GM12865 (cell line): Measurements from ENCODE around the gene TYW5.

Experiments
- DNase-seq: peaks from one replicate; pipeline ENCODE4 v3.0.0; 2010; ENCODE audit warnings: low read depth
- H3K4me3 ChIP-seq: 2 replicates; pipeline ENCODE4 v1.5.1; 2011; ENCODE audit warnings: mild to moderate bottlenecking, low read depth, low read length, control low read depth
- TF ChIP-seq, protein P1 (sequence below): IDR thresholded peaks from 2 replicates; pipeline ENCODE4 v1.5.1; 2011; ENCODE audit warnings: low read length, control low read depth, low read depth, inconsistent platforms; ENCODE audit not compliant: insufficient read depth; ENCODE audit errors: missing control alignments

Gene TYW5

DNA sequence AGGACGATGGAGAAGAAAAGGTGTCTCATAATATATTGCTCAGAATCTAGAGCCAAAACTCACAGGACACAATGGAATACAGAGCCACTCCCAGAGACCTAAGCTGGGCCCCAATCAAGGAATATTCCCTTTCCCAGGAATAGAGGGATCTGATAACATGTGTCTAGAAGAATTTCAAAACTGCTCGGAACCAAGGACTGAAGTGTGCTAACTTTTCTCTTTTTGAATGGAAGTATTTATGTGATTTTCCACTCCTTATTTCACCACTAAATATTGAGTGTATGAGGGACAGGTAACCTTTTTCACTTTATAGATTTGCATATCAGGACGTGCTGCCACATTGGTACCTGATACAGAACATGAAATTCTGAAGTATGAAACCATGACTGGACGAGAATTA lies 53.3 kb downstream of the TYW5 start:
- TF ChIP-seq, protein P1, sequence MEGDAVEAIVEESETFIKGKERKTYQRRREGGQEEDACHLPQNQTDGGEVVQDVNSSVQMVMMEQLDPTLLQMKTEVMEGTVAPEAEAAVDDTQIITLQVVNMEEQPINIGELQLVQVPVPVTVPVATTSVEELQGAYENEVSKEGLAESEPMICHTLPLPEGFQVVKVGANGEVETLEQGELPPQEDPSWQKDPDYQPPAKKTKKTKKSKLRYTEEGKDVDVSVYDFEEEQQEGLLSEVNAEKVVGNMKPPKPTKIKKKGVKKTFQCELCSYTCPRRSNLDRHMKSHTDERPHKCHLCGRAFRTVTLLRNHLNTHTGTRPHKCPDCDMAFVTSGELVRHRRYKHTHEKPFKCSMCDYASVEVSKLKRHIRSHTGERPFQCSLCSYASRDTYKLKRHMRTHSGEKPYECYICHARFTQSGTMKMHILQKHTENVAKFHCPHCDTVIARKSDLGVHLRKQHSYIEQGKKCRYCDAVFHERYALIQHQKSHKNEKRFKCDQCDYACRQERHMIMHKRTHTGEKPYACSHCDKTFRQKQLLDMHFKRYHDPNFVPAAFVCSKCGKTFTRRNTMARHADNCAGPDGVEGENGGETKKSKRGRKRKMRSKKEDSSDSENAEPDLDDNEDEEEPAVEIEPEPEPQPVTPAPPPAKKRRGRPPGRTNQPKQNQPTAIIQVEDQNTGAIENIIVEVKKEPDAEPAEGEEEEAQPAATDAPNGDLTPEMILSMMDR, result no peak
- DNase-seq, result no peak
- H3K4me3 ChIP-seq, result no peak overlapping the region

DNA sequence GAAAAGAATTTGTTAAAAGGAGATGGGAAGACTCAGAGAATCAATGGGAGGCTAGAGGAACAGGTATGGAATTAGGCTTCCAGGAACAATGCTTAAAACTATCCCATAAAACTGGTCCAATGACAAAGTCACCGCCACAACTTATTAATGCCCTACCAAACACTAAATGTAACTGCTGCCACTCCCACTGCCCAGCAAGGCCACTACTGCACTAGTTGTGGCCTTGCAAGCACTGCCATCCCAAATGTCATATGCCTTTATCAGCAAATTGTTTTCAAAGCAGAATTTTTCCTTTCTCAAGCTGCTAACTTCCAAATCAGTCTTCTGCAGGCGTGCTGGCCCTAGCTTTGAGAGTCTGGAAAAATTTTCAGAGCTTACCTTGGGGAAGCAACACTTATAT lies 58.7 kb downstream of the TYW5 start:
- TF ChIP-seq, protein P1, result no peak
- DNase-seq, result no peak
- H3K4me3 ChIP-seq, result no peak overlapping the region

DNA sequence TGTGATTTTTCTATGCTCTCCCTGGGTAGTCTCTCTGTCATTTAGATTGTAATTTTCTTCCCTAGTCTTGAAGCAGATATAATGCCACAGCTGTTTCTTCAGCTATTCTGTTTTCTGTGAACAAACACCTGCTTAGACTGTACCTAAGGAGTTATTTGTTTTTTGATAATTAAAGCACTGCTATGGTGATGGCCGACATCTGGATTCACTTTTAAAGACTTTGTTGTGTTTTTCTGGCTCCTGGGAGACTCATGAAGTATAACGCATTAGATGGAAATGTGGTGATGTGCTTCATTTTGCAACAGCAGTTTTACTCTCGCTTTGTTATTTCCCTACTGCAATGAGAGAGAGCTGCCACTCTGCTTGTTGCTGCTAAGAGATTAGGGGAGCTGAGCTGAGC lies 59.9 kb downstream of the TYW5 start:
- TF ChIP-seq, protein P1, result no peak
- no peak for DNase-seq
- no peak overlapping the region for H3K4me3 ChIP-seq

DNA sequence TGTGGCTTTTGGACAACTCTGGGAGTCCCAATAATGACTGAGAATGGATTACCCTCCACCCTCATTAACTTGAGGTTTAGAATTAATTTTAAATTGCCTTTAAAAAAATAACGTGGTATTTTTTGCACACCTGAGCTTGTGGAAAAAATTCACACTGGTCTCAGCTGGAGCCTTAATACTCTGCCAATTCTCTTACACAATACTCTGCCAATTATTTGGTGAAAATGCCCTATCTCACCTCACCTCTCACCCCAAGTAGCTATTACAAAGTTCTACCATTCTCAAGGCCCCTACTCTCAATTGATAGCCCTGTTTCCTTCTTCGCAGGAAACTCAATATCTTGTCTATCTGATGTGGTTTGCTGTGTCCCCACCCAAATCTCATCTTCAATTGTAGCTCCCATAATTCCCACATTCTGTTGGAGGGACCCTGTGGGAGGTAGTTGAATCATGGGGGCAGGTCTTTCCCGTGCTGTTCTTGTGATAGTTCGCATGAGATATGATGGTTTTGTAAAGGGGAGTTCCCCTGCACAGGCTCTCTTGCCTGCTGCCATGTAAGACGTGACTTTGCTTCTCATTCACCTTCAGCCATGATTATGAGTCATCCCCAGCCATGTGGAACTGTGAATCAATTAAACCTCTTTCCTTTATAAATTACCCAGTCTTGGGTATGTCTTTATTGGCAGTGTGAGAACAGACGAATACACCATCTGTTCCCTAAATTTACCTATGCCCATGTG lies 71.6 kb downstream of the TYW5 start:
- no peak overlapping the region for H3K4me3 ChIP-seq
- TF ChIP-seq, protein P1, result no peak
- DNase-seq, result no peak

DNA sequence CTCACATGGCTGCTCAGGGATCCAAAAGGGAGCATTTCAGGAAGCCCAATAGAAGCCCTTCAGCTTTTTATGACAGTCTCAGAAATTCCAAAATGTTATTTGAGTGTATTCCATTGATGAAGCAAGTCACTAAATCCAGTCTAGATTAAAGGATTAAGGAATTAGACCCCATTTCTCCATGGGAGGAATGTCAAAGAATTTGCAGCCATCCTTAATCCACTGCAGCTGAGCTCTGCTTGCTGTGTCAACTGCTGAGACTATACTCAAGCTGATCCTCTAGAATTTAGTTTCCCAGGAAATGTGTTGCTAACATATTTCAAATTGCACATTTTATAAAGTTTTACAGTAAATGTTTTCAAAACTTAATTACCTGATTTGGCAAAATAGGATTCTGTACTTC lies 72.6 kb downstream of the TYW5 start:
- TF ChIP-seq, protein P1, result no peak
- H3K4me3 ChIP-seq, result no peak overlapping the region
- DNase-seq, result no peak
